CD4-positive, alpha-beta T cell treated with Interleukin-10 for 1 hour (primary cell): ENCODE data around the gene GRIN2B.

ENCODE experiments used
- DNase-seq: peaks from one replicate; pipeline ENCODE4 v3.0.0-alpha.2; 2020

The GRIN2B gene

GRCh38 chr12:13956060-13956590 is 25.3 kb downstream of the GRIN2B start:
- no peak for DNase-seq

- DNase-seq, result no peak
Observed at GRCh38 chr12:13952096-13952495, 29.3 kb downstream of the GRIN2B start.

DNA sequence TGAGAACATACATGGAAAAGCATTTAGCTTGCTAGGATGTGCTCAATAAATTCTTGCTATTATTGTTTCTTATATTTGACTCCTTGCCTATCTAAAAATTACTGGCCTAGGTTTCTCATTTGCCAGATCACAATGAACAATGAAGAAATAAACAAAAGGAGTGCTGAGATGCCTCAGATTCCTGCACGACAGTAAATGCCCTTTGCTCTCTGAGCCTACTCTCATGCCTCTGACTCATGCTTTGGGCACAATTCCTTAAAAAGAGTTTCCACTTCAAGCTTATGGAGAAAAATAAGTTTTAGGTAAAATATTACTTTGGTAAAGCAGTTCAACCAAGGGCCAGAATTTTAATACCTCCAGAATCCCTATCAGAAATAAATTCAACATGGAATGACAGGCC is 30.9 kb downstream of the GRIN2B start:
- no peak for DNase-seq

DNA sequence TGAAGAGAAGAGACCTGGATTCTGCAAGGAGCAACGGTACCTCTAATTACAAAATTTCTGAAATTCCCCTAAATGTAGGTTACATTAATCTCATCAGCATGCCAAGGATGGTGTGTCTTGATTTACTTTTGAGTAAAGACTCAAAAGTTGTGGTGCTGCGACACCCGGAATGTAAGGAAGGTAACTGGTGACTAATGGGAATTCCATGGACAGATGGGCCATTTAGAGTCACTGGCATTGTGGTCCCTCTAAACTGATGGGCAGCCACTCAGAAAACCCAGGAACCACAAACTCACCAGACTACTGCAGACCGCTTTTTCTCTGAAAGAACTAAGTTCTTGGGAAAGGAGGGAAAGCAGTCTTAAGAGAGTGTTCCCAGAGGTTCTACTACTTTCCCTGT is 32.8 kb downstream of the GRIN2B start:
- no peak for DNase-seq

DNA sequence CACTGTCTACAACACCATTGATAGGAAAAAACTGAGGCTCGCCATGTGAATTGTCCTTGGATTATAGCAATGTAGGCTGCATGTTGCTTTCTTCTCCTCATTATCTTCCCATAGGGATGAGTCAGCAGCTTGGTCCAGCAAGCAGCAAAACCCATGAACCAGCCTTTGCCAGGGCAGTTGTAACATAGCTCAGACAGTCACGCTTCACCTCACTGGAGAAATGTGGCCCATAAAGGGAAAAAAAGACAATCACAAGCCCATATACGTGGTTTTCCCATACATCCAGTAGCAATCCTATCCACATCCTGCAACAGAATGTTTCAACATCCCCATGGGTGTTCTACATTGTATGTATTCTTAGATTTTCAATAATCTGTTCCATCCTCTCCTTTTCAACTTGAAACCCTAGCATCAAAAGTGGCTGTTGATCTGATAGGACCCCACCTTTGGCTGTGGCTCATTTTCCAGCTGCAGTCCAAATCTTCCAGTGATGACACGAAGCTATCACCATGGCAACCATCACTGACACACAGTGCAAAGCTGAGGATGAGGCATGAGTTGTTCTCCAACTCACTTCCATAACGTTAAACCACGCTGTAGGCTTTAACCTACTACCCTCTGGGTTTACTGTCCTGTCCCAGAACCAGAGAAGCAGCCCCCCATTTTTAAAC is 34.0 kb downstream of the GRIN2B start:
- no peak for DNase-seq

- no peak for DNase-seq
Observed at GRCh38 chr12:13945641-13946040, 35.8 kb downstream of the GRIN2B start.

DNA sequence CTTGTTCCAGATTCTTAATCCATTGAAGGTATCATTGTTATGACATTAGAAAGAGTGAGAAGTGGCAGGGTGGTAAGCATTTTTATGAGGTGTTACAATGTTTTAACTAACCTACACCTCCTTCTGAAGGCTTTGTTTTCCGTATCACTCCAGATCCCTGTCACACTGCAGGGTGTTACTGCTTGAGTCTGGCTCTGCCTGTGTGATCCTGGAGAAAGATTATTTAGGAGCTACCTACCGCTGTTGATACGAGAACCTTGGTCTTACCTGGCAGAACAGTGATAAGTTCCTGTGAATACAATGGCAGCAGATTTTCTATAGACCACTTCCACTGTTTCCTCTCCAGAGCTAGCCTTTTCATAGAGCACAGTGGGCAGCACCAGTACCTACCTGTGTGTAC is 36.2 kb downstream of the GRIN2B start:
- DNase-seq, result no peak

DNA sequence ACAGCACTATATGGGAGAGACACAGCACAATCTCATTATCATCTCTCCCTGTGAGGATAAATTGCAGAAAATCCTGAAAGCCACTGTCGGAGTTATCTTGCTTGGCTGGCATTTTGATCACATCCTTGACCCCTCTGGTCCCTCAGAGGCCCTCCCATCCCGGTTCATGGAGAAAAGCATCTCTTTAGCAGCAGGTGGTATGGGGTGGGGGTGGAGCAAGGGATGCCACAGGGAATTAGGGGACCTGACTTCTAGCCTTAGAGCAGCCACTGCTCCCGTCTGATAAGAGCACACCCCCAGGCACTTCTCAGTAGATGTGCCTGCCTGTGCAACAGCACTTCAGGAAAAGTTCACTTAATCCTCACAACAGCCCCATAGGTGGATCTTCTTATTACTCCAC is 38.6 kb downstream of the GRIN2B start:
- no peak for DNase-seq

GRCh38 chr12:13941258-13942249 is 39.8 kb downstream of the GRIN2B start:
- no peak for DNase-seq

DNA sequence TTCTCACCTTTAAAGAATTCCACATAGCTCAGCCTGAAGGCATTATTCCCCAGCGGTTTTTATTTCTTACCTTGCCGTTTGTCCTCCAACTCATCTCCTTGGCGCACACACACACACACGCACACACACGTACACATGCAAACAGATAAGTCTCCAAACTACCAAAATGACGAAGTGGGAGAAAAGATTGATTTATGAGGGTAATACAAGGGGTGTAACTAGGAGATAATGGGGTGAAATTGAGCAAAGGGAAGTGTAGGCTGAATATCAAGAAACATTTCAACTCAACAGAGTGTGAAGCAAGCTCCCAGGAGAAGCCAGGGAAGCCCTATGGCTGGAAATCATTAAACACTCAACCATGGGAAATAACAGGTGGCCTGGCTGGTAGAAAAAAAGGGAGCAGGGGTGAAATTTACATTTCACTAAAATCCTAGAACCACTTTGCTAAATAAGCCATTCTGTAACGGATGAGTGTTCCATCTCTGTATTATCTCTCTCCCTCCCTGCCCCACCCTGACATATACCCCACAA is 41.0 kb downstream of the GRIN2B start:
- no peak for DNase-seq

DNA sequence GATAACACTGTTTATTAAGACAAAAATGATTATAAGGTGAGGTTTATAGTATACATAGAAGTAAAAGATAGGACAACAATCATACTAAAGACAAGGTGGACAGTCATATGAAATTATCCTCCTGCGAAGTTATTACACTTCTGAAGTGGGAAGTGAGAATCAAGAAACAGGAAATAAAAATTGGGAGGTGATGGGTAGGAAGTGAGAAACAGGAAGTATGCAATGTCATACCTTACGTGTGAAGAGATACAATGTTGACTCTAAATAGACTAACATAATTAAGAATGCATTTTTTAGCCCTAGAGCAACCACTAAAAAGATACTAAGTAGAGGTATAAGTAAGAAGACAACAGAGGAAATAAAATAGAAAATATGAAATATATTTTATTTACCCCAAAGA is 43.7 kb downstream of the GRIN2B start:
- no peak for DNase-seq

DNA sequence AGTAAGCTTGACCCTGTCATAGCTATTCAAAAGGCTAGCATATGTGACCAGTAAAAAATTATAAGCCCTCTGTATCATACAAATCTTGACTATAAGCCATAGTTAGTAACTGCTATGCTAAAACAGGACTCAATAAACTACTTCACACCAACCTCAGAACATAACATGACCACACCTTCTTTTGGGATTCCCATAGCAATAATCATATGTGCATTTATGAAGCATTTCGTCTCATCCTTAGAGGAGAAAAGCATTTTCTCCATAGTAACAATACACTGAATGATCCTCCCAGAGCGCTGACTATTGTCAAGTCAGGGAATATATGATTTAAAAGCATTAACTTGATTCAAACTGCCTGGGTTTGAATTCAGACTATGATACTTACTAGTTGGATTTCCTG is 46.2 kb downstream of the GRIN2B start:
- DNase-seq, result no peak
